Endodermal cell (in vitro differentiated cells): ENCODE measurements around the gene KIAA0930. TPM values are rescaled to one million over a fixed set of nuclear protein-coding genes. Genes with fewer than 3 reads are reported as not detected.

Experiments
- DNase-seq: peaks from one replicate; pipeline ENCODE4 v3.0.0-alpha.2; 2017
- H3K27ac ChIP-seq: 2 replicates; pipeline ENCODE4 v1.5.1; 2013; ENCODE audit warnings: mild to moderate bottlenecking, low read depth, low read length, moderate library complexity
- H3K27me3 ChIP-seq: 2 replicates; pipeline ENCODE4 v1.6.1; 2013; ENCODE audit warnings: mild to moderate bottlenecking, low read length, moderate library complexity; ENCODE audit not compliant: insufficient read depth, control insufficient read depth, poor library complexity, severe bottlenecking
- H3K36me3 ChIP-seq: 2 replicates; pipeline ENCODE4 v1.7.0; 2013; ENCODE audit warnings: mild to moderate bottlenecking, low read length, moderate library complexity; ENCODE audit not compliant: control insufficient read depth, insufficient read depth
- H3K4me1 ChIP-seq: one replicate; pipeline ENCODE4 v1.7.0; 2013; ENCODE audit warnings: low read length; ENCODE audit not compliant: control insufficient read depth, insufficient read depth
- H3K4me3 ChIP-seq: 2 replicates; pipeline ENCODE4 v1.5.1; 2013; ENCODE audit warnings: mild to moderate bottlenecking, low read length, moderate library complexity
- H3K9ac ChIP-seq: 2 replicates; pipeline ENCODE4 v1.6.1; 2013; ENCODE audit warnings: mild to moderate bottlenecking, low read length, moderate library complexity; ENCODE audit not compliant: poor library complexity, severe bottlenecking; ENCODE audit errors: extremely low read depth
- H3K9me3 ChIP-seq: 2 replicates; pipeline ENCODE4 v1.6.1; 2013; ENCODE audit warnings: mild to moderate bottlenecking, low read length, moderate library complexity; ENCODE audit not compliant: control insufficient read depth
- H3K27ac Mint-ChIP-seq: 2 replicates; pipeline ENCODE4 v1.8.0; 2020; ENCODE audit warnings: mixed read lengths
- H3K27me3 Mint-ChIP-seq: 2 replicates; pipeline ENCODE4 v1.8.0; 2021; ENCODE audit warnings: mild to moderate bottlenecking, mixed read lengths; ENCODE audit not compliant: insufficient read depth
- H3K36me3 Mint-ChIP-seq: 2 replicates; pipeline ENCODE4 v1.8.0; 2020; ENCODE audit warnings: low read depth, mixed read lengths
- H3K4me1 Mint-ChIP-seq: 2 replicates; pipeline ENCODE4 v1.8.0; 2020; ENCODE audit warnings: mixed read lengths
- H3K4me3 Mint-ChIP-seq: 2 replicates; pipeline ENCODE4 v1.8.0; 2020; ENCODE audit warnings: mild to moderate bottlenecking, moderate library complexity, mixed read lengths
- H3K9me3 Mint-ChIP-seq: 2 replicates; pipeline ENCODE4 v1.8.0; 2020; ENCODE audit warnings: mild to moderate bottlenecking, mixed read lengths
- WGBS, 2 experiments: methylation state at CpG; one replicate each; pipeline versions ENCODE4 v1.1.5 to v1.1.7; 2013; ENCODE audit warnings: missing lambda C conversion rate in 2 of 2, mixed read lengths in 1 of 2; ENCODE audit not compliant: insufficient coverage in 1 of 2, insufficient read length in 1 of 2; 5-methylcytosine and 5-hydroxymethylcytosine counted together
- total RNA-seq, 2 donors: library from RNA; stranded (reverse); fragmentation: NEBNext Ultra II Directional in 1 of 2; extraction: Animal tissue kit (Norgen Biotek cat#: 25700) in 1 of 2; gene quantifications; 2 replicates in 1 of 2; 3 replicates in 1 of 2; pipeline ENCODE4 v1.2.1, GENCODE V29; 2021
- TF ChIP-seq, protein P1 (sequence below): fragments of 200-600 bp; sonication (generic); conservative IDR thresholded peaks from 2 replicates; pipeline ENCODE4 v1.5.0; 2021; ENCODE audit warnings: antibody characterized with exemption, mild to moderate bottlenecking

The KIAA0930 gene
- total RNA-seq, 2 donors from 2014 or later, result 36.2 to 47.8 TPM

DNA sequence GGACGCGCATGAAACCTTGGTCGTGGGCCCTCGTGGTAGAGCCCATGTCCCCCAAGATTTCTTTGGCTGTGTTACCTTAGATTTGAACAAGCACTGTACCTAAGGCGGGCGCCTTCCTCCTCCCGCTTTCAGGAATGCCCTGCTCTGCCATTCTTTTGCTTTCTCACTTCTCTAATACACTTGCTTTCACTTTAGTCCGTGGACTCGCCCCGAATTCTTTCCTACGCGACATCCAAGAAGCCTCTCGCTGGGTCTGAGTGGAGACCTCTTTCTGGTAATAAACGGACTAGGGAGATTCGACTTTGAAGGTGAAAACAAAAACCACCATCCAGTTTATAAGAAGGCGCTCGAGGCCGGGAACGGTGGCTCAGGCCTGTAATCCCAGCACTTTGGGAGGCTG, 78.2 kb downstream of the KIAA0930 start:
- H3K4me1 ChIP-seq, result peaks cover 14% of the 10 kb centered on the region
- peak overlapping the region; percentile 90 for H3K9ac ChIP-seq
- 58 to 78% methylated on average over 12 to 19 of the region's 19 CpGs for WGBS, 2 experiments
- Mint-ChIP-seq H3K27ac (peak overlapping the region; percentile 88), H3K4me3 (peak overlapping the region; percentile 88), H3K27me3 (no peaks in the 10 kb centered on the region), H3K9me3 (no peaks in the 10 kb centered on the region), H3K36me3 (peaks cover 19% of the 10 kb centered on the region), H3K4me1 (peaks cover 56% of the 10 kb centered on the region)
- H3K27ac ChIP-seq, result no peak overlapping the region
- peaks cover 36% of the 10 kb centered on the region for H3K36me3 ChIP-seq
- H3K27me3 ChIP-seq, result no peaks in the 10 kb centered on the region
- DNase-seq, result peak; percentile 67
- no peaks in the 10 kb centered on the region for H3K9me3 ChIP-seq
- TF ChIP-seq, protein P1, sequence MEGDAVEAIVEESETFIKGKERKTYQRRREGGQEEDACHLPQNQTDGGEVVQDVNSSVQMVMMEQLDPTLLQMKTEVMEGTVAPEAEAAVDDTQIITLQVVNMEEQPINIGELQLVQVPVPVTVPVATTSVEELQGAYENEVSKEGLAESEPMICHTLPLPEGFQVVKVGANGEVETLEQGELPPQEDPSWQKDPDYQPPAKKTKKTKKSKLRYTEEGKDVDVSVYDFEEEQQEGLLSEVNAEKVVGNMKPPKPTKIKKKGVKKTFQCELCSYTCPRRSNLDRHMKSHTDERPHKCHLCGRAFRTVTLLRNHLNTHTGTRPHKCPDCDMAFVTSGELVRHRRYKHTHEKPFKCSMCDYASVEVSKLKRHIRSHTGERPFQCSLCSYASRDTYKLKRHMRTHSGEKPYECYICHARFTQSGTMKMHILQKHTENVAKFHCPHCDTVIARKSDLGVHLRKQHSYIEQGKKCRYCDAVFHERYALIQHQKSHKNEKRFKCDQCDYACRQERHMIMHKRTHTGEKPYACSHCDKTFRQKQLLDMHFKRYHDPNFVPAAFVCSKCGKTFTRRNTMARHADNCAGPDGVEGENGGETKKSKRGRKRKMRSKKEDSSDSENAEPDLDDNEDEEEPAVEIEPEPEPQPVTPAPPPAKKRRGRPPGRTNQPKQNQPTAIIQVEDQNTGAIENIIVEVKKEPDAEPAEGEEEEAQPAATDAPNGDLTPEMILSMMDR, result no peak
- peak overlapping the region; percentile 97 for H3K4me3 ChIP-seq

DNA sequence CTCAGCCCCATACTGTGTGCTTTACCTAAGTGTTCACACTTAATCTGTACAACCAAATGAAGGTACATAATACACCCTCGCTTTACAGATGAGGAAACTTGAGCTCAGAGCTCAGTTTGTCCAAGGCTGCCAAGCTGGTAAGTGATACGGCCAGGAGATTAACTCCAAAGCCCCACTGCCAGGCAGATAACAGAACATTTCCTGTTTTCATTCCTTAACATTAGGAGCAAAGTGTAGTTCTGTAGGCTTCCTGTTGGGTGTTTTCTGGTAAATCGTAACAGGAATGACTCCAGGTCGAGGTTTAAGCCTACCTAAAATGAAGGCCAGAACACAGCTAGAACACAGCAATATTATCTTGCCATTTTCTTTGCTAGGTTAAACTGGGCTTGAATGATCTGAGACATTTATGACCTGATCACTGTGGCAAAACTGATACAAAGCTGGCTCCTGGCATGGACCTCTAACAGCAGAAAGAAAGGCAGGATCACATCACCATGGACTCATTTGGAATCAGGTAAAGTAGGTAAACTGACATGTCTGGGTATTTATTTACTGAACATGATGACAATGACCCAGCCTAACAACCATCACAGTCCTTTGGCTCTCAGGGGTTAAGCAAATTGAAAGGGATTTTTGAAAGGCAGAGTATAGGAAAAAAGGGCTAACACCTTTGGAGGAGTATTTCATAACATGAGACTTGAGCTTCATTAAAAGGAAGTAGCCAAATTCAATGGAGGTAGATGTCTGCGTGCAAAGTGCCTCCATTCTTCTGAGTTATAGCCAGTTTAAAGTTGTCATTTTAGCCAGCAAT, 80.8 kb downstream of the KIAA0930 start:
- Mint-ChIP-seq H3K27ac (peak overlapping the region; percentile 78), H3K4me3 (peak overlapping the region; percentile 21), H3K9me3 (no peaks in the 10 kb centered on the region), H3K36me3 (peaks cover 21% of the 10 kb centered on the region), H3K27me3 (no peaks in the 10 kb centered on the region), H3K4me1 (peaks cover 53% of the 10 kb centered on the region)
- H3K9ac ChIP-seq, result peak overlapping the region; percentile 2
- DNase-seq, result peak; percentile 55
- no peak overlapping the region for H3K27ac ChIP-seq
- WGBS, 2 experiments, result 60 to 69% methylated on average over 5 of the region's 5 CpGs
- H3K4me1 ChIP-seq, result peaks cover 11% of the 10 kb centered on the region
- TF ChIP-seq, protein P1, result peak; percentile 60
- peak overlapping the region; percentile 73 for H3K4me3 ChIP-seq
- H3K9me3 ChIP-seq, result no peaks in the 10 kb centered on the region
- no peaks in the 10 kb centered on the region for H3K27me3 ChIP-seq
- peaks cover 37% of the 10 kb centered on the region for H3K36me3 ChIP-seq

GRCh38 chr22:45157907-45158306, 82.8 kb downstream of the KIAA0930 start:
- no peak overlapping the region for H3K9ac ChIP-seq
- Mint-ChIP-seq H3K27me3 (no peaks in the 10 kb centered on the region), H3K4me1 (peaks cover 56% of the 10 kb centered on the region), H3K4me3 (no peak overlapping the region), H3K36me3 (peaks cover 21% of the 10 kb centered on the region), H3K9me3 (no peaks in the 10 kb centered on the region), H3K27ac (no peak overlapping the region)
- H3K27ac ChIP-seq, result no peak overlapping the region
- no peaks in the 10 kb centered on the region for H3K27me3 ChIP-seq
- no peak for DNase-seq
- peaks cover 43% of the 10 kb centered on the region for H3K36me3 ChIP-seq
- H3K4me3 ChIP-seq, result peak overlapping the region; percentile 15
- TF ChIP-seq, protein P1, result no peak
- no peaks in the 10 kb centered on the region for H3K9me3 ChIP-seq
- 76 to 97% methylated on average over 3 of the region's 3 CpGs for WGBS, 2 experiments
- H3K4me1 ChIP-seq, result peaks cover 11% of the 10 kb centered on the region
